SH-SY5Y (cell line): ENCODE data around the gene COL4A6.

Experiments used
- GATA2 ChIP-seq: IDR thresholded peaks from 2 replicates; pipeline ENCODE4 v1.6.1; 2011; ENCODE audit warnings: mild to moderate bottlenecking, low read depth, low read length
- GATA3 ChIP-seq: IDR thresholded peaks from 2 replicates; pipeline ENCODE4 v1.6.1; 2011; ENCODE audit warnings: low read depth, mild to moderate bottlenecking, low read length, moderate library complexity

DNA sequence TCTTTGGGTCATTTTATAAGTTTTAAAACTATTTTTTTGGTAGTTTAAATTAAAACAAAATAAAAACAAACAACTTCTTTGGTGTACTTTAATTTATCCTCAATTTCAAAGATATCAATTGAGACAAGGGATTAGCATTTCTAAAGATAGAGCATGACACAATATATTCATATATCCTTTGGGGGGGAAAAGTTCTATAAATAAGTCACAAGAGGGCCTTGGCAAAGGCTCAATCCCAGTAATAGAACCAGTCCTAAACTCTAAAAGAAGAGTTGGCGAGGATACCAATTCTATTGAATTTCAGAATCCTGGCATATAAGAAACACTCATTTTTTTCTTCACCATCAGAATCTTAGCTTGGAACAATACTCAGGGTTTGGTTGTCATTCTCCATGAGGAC lies 89.7 kb downstream of the COL4A6 start:
- TF ChIP-seq GATA2 (no peak), GATA3 (no peak)
